CD4-positive, alpha-beta T cell treated with Interferon gamma for 1 hour (primary cell): Measurements from ENCODE around the gene CARS1.

ENCODE experiments used
- DNase-seq: peaks from one replicate; pipeline ENCODE4 v3.0.0-alpha.2; 2020

Gene CARS1

DNA sequence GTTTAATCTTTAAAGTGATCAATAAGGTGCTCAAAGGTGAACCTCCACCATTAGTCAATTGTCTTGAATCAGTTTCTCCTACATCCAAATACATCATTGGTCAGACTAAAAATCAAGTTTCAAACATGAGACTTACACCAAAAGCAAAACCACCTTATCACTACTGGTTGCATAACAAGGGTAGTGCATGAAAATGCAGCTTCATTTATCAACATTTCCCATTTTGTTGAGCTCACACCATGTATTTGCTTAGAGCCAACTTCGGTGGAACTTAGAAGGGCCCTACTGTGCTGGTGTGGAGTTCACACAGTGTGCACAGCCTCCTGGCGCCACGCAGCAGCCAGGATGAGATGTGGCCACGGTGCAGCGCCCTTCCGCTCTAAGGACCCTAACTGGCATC lies 104.9 kb downstream of the CARS1 start:
- DNase-seq, result no peak

GRCh38 chr11:2951231-2952110 lies 105.8 kb downstream of the CARS1 start:
- no peak for DNase-seq
